Astrocyte (in vitro differentiated cells and primary cell): ENCODE data around the gene INCA1.

ENCODE experiments used
- CTCF ChIP-seq: IDR thresholded peaks from 2 replicates; pipeline ENCODE4 v1.5.1; 2011; ENCODE audit warnings: low read depth, mild to moderate bottlenecking, inconsistent platforms, low read length, moderate library complexity; ENCODE audit not compliant: insufficient read depth
- EZH2 ChIP-seq: IDR thresholded peaks from 2 replicates; pipeline ENCODE4 v1.6.1; 2012; ENCODE audit warnings: mild to moderate bottlenecking, low read length, inconsistent platforms; ENCODE audit not compliant: insufficient read depth

GRCh38 chr17:5042157-5043022 is 45.1 kb upstream of the INCA1 start:
- TF ChIP-seq CTCF (no peak), EZH2 (no peak)
